GM19351 (cell line): Measurements from ENCODE around the gene AFF4.

Experiments
- ATAC-seq: cut with Tn5 transposase; IDR thresholded peaks from one replicate; pipeline ENCODE4 v1.9.1; 2021; ENCODE audit warnings: mild to moderate bottlenecking, moderate library complexity; ENCODE audit not compliant: unreplicated experiment

Gene AFF4

GRCh38 chr5:132887283-132887682 is 76.2 kb downstream of the AFF4 start:
- ATAC-seq = no peak

GRCh38 chr5:132886064-132886823 is 77.2 kb downstream of the AFF4 start:
- no peak for ATAC-seq

GRCh38 chr5:132884548-132884947 is 78.9 kb downstream of the AFF4 start:
- ATAC-seq = no peak

DNA sequence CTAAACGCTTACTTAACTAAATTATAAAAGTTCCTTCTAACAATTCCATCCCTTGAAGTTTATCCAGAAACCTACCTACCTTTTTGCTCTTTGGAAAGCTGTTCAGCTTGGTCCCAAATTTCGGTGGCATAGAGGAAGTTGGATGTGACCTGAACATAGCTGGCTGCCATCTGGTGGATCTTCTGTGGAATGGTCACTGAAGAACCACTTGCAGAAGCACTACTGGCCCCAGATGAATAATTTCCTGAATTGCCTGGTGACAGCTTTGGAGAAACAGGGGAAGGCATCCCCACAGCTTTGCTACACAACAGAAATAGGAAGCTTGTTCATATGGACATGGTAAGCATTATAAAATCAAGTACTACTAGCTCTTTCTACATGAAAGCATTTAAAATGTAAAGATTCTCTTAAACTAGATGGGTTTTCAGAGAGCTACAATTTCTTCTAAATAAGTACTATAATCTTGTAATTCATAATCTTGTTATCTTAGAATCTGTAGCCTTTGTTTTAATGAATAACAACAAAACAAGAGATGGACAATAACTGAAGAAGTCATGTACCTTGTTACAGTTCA is 80.1 kb downstream of the AFF4 start:
- ATAC-seq = no peak

GRCh38 chr5:132877938-132878337 is 85.5 kb downstream of the AFF4 start:
- ATAC-seq = no peak

DNA sequence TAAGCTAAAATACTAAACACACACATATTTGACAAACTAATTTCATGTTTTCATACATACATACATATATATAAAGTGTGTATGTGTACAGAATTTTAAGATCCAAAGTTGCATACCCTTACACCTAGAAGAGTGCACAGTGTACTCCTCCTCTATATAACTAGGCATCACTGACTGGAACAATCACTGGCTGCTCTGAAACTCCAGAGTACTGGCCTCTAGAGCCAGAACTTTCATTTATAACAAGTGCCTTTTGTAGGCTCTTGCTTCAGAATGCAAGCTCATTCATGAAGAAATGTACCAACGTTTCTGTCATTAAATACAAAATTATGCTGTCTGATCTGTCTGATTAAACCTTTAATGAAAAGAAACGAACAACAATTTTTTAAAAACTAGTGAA is 86.0 kb downstream of the AFF4 start:
- ATAC-seq = no peak

DNA sequence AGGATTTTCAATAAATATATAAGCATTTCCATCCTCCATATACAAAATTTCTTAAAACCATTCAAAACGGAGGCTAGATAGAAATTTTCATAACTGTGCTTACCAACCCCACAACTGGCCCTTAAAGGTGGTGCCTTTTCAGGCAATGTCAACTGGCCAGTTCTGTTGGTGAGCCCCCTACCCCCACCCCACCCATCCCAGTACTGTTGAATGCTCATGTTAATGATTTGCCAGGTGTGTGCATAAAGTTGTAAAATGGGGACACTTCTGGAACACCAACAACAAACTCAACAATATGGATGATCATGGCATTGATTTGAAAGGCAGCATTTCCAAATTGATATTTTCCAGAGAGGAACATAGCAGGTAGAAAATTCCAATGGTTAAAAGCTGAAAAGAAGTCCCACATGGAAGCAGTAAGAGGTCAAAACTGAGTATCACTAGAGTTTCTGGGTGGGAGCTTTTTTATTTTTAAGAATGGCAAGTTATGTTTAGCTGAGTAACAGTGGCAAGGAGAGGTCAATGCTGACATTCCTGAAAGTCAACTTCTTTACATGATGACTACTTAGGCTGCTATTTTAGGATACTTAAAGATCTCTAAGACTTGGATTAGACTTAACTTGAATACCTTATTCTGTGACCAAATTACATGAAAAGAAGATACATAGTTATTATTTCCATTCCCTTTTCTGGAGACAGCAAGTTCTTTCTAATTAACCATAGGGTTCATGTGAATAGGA is 87.2 kb downstream of the AFF4 start:
- ATAC-seq = no peak

- no peak for ATAC-seq
These were observed 89.5 kb downstream of the AFF4 start for GRCh38 chr5:132873930-132874271.

DNA sequence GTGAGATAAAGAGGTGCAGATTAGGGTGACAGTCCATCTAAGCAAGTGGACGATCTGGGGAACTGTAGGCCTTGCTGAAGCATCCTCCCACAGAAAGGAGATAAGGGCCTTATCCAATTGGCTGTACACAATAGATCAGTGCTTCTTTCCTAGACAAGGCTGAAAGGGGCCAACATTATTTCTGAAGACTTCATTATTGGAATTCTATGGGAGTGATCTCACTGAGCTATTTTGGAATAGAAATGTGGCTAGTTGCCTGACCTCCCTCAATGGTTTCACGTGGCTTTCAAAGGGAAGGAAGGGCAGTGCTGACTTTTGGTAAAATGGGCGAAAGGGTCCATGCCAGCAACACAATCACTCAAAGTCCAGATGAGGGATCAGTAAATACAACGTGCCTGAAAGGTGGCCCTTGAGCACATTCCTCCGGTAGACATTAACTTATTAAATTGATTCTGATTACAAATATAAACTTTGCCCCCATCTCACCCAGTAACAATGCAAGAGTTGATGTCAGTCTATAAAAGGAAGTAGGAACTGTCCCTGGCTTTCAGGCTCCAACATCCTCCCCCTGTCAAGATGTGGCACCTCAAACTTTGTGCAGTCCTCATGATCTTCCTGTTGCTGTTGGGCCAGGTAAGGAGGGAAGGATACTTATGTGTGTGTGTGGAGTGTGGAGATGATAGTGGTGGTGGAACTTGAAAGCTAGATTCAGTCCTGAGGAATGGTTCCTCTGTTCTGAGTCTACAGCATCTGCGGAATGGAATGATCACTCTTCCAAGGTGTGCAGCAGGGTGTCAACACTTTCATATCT is 90.1 kb downstream of the AFF4 start, which contains the start of gene LEAP2:
TSS of gene LEAP2 (plus strand) at position 550 of the 811 bp plus-strand sequence. CDS start at position 577, 27 bp downstream.
- no peak for ATAC-seq

DNA sequence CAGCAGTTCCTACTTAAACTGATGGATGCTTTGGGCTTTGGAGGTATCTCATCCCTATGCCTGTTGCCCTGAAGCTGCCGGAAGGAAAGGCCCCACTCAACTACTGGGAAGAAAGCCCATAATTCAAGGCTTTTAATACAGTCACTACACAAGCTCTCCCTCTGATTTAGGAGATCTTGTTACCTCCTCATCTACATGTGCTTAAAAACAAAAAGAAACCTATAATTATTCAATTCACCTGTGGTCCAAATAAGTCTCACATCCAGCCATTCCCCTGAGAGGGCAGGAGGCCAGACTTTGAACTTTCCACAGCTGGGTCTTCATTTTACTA is 90.7 kb downstream of the AFF4 start:
- no peak for ATAC-seq

GRCh38 chr5:132871459-132872284 is 91.8 kb downstream of the AFF4 start:
- no peak for ATAC-seq

GRCh38 chr5:132870801-132871200 is 92.6 kb downstream of the AFF4 start:
- ATAC-seq = no peak

DNA sequence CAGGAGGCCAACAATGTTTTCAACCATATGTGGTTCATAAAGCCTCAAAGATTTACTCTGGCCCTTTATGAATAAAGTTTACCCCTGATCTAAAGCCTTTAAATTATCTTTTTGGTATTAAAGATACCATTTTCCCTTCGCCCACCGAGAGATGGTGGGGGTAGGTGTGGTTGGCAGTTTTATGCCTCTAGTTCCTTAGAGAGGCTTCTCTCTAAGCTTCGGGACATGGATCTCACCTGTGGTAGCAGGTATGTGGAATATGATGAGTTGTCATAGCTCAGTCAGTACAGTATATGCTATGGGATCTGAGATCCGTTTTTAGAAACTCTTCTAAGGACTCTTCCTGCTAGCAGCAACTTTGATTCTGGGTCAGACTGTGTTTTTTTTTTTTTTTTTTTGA is 94.7 kb downstream of the AFF4 start:
- ATAC-seq = no peak

DNA sequence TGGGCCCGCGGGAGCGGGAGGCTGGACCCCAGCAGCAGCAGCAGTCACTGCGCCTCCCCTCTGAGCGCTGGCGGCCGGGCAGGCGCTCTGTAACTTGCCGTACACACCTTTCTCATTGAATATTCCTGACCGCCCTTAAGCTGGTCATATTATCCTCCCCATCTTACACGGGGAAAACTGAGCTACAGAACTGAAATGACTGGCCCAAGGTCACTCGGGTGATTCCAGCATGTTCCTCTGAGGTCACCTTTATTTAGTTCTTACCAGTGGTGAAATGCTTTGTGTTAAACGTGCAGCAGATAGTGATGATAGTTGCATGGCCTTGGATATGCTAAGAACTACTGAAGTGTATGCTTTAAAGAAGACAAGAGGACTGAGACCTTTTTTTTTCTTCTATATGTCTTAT is 96.4 kb downstream of the AFF4 start:
- peak; percentile 11 for ATAC-seq

DNA sequence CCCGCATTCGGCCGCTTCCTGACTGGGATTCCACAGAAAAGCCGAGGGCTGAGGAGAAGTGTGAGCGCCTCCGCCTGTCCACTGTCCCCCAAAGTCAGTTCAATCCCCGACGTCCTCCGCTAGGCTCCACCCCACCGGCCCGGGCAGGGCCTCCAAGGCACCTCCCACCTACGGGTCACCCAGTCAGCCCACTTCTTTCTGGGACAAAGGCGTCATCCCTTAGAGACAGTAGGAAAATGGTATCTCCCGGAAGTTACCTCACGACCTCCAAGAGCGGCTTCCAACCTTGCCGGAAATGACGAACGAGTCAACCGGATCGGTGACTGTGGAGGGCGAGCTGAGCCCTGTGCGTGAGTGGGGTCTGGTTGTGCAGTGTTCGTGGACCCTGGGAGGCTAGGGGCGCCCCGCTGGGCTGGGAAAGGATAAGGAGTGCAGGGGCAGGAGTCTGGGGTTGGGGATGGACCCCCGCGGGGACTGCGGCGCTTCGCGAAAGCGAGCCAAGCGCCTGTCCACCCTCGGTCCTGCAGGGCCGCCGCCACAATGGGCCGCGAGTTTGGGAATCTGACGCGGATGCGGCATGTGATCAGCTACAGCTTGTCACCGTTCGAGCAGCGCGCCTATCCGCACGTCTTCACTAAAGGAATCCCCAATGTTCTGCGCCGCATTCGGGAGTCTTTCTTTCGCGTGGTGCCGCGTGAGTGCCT is 96.9 kb downstream of the AFF4 start, which contains the start of the genes GDF9 and UQCRQ:
TSS of gene GDF9 (minus strand) at position 128 of the 704 bp plus-strand sequence. CDS start 1,936 bp downstream, outside the sequence.
TSS of gene UQCRQ (plus strand) at position 301 of the 704 bp plus-strand sequence. CDS start at position 541, 240 bp downstream.
- ATAC-seq = peak; percentile 99

- ATAC-seq = peak; percentile 24
These were observed 97.6 kb downstream of the AFF4 start for GRCh38 chr5:132865668-132866341.

GRCh38 chr5:132860742-132861141 is 102.7 kb downstream of the AFF4 start:
- no peak for ATAC-seq

- no peak for ATAC-seq
These were observed 103.5 kb downstream of the AFF4 start for GRCh38 chr5:132859889-132860437.

DNA sequence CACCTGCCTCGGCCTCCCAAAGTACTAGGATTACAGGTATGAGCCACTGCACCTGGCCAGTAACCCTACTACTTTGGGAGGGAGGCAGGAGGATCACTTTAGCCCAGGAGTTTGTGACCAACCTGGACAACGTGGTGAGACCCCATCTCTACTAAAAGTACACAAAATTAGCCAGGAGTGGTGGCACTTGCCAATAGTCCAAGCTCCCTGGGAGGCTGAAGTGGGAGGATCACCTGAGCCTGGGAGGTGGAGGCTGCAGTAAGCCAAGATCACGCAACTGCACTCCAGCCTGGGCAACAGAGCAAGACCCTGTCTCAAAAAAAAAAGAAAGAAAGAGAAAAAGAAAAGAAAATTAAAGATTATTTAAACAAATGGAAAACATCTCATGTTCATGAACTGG is 107.4 kb downstream of the AFF4 start:
- no peak for ATAC-seq
